SK-N-SH treated with all-trans-retinoic acid at 6 μM for 48 hours (cell line): ENCODE results near the gene MT1E.

ENCODE experiments used
- ARNTL ChIP-seq: fragments of 450-650 bp; formaldehyde crosslinking; IDR thresholded peaks from 2 replicates; pipeline ENCODE4 v1.5.0; 2020; ENCODE audit warnings: low read depth, mild to moderate bottlenecking, moderate library complexity, borderline replicate concordance
- CSDC2 ChIP-seq: fragments of 250-450 bp; sonication (Bioruptor Pico); IDR thresholded peaks from 2 replicates; pipeline ENCODE4 v1.5.0; 2020; ENCODE audit warnings: mild to moderate bottlenecking, moderate library complexity
- ISL1 ChIP-seq: fragments of 250-450 bp; sonication (Bioruptor Pico); IDR thresholded peaks from 2 replicates; pipeline ENCODE4 v2.1.2; 2022; ENCODE audit warnings: mild to moderate bottlenecking, moderate library complexity
- SNAI2 ChIP-seq: fragments of 250-450 bp; sonication (Bioruptor Pico); IDR thresholded peaks from 2 replicates; pipeline ENCODE4 v1.5.0; 2020; ENCODE audit warnings: mild to moderate bottlenecking, moderate library complexity
- TCF4 ChIP-seq: fragments of 250-450 bp; sonication (Bioruptor Pico); IDR thresholded peaks from 2 replicates; pipeline ENCODE4 v1.8.0; 2021; ENCODE audit warnings: mild to moderate bottlenecking, moderate library complexity, borderline replicate concordance
- ZFP3 ChIP-seq: fragments of 250-450 bp; sonication (Bioruptor Pico); IDR thresholded peaks from 2 replicates; pipeline ENCODE4 v1.5.0; 2020; ENCODE audit warnings: mild to moderate bottlenecking, moderate library complexity
- ZNF565 ChIP-seq: fragments of 450-650 bp; formaldehyde crosslinking; conservative IDR thresholded peaks from 2 replicates; pipeline ENCODE4 v1.5.0; 2020; ENCODE audit warnings: low read depth, mild to moderate bottlenecking, moderate library complexity
- ZNF70 ChIP-seq: fragments of 450-650 bp; formaldehyde crosslinking; IDR thresholded peaks from 2 replicates; pipeline ENCODE4 v1.5.0; 2020; ENCODE audit warnings: mild to moderate bottlenecking, moderate library complexity
- TF ChIP-seq, protein P1 (sequence below): fragments of 250-450 bp; sonication (Bioruptor Pico); IDR thresholded peaks from 2 replicates; pipeline ENCODE4 v1.8.0; 2021; ENCODE audit warnings: low read depth, mild to moderate bottlenecking, moderate library complexity, borderline replicate concordance
- TF ChIP-seq, protein P2 (sequence below): fragments of 250-450 bp; sonication (Bioruptor Pico); IDR thresholded peaks from 2 replicates; pipeline ENCODE4 v1.8.0; 2020; ENCODE audit warnings: mild to moderate bottlenecking, moderate library complexity, borderline replicate concordance
- TF ChIP-seq, protein P3 (sequence below): fragments of 250-450 bp; sonication (Bioruptor Pico); IDR thresholded peaks from 2 replicates; pipeline ENCODE4 v1.5.1; 2020; ENCODE audit warnings: low read depth, mild to moderate bottlenecking, moderate library complexity

DNA sequence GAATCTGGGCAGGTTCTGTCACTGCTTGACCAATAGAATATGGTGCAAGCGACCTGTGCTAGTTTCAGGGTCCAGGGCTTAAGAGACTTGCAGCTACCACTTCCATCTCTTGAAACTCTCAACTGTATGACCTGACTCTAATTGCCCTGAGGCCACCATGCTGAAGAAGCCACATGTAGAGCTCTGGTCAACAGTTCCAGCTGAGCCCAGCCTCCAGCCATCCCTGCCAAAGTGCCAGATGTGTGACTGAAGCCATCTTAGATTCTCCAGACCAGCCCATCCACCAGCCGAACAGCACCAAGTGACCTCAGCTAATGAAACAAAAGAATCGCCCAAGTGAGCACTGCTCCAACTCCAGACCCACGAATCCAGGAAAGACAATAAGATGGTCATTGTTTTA, 20.6 kb upstream of the MT1E start:
- TF ChIP-seq SNAI2 (CRISPR knock-in tag) (no peak), TCF4 (CRISPR knock-in tag) (no peak), ZNF70 (CRISPR knock-in tag) (no peak), CSDC2 (CRISPR knock-in tag) (no peak), ZFP3 (CRISPR knock-in tag) (no peak), ISL1 (no peak), ZNF565 (CRISPR knock-in tag) (no peak), ARNTL (no peak)
- TF ChIP-seq, protein P1, sequence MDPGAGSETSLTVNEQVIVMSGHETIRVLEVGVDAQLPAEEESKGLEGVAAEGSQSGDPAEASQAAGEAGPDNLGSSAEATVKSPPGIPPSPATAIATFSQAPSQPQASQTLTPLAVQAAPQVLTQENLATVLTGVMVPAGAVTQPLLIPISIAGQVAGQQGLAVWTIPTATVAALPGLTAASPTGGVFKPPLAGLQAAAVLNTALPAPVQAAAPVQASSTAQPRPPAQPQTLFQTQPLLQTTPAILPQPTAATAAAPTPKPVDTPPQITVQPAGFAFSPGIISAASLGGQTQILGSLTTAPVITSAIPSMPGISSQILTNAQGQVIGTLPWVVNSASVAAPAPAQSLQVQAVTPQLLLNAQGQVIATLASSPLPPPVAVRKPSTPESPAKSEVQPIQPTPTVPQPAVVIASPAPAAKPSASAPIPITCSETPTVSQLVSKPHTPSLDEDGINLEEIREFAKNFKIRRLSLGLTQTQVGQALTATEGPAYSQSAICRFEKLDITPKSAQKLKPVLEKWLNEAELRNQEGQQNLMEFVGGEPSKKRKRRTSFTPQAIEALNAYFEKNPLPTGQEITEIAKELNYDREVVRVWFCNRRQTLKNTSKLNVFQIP: no peak
- TF ChIP-seq, protein P2, sequence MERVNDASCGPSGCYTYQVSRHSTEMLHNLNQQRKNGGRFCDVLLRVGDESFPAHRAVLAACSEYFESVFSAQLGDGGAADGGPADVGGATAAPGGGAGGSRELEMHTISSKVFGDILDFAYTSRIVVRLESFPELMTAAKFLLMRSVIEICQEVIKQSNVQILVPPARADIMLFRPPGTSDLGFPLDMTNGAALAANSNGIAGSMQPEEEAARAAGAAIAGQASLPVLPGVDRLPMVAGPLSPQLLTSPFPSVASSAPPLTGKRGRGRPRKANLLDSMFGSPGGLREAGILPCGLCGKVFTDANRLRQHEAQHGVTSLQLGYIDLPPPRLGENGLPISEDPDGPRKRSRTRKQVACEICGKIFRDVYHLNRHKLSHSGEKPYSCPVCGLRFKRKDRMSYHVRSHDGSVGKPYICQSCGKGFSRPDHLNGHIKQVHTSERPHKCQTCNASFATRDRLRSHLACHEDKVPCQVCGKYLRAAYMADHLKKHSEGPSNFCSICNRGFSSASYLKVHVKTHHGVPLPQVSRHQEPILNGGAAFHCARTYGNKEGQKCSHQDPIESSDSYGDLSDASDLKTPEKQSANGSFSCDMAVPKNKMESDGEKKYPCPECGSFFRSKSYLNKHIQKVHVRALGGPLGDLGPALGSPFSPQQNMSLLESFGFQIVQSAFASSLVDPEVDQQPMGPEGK: no peak
- TF ChIP-seq, protein P3, sequence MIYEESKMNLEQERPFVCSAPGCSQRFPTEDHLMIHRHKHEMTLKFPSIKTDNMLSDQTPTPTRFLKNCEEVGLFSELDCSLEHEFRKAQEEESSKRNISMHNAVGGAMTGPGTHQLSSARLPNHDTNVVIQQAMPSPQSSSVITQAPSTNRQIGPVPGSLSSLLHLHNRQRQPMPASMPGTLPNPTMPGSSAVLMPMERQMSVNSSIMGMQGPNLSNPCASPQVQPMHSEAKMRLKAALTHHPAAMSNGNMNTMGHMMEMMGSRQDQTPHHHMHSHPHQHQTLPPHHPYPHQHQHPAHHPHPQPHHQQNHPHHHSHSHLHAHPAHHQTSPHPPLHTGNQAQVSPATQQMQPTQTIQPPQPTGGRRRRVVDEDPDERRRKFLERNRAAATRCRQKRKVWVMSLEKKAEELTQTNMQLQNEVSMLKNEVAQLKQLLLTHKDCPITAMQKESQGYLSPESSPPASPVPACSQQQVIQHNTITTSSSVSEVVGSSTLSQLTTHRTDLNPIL (CRISPR knock-in tag): no peak
